Posterior cingulate gyrus (tissue), 11 donors: ENCODE data around the gene PTH1R.

Experiments used
- DNase-seq, 10 donors: peaks; one replicate each; pipeline versions ENCODE4 v3.0.0 to v3.0.0-alpha.2; 2020 to 2021; ENCODE audit warnings: mixed read lengths in 3 of 10
- intact Hi-C: fragments of 100-400 bp; cut with DNase I; formaldehyde crosslinking; loops from one replicate; pipeline ENCODE4 v1.15.1; 2023

The PTH1R gene

DNA sequence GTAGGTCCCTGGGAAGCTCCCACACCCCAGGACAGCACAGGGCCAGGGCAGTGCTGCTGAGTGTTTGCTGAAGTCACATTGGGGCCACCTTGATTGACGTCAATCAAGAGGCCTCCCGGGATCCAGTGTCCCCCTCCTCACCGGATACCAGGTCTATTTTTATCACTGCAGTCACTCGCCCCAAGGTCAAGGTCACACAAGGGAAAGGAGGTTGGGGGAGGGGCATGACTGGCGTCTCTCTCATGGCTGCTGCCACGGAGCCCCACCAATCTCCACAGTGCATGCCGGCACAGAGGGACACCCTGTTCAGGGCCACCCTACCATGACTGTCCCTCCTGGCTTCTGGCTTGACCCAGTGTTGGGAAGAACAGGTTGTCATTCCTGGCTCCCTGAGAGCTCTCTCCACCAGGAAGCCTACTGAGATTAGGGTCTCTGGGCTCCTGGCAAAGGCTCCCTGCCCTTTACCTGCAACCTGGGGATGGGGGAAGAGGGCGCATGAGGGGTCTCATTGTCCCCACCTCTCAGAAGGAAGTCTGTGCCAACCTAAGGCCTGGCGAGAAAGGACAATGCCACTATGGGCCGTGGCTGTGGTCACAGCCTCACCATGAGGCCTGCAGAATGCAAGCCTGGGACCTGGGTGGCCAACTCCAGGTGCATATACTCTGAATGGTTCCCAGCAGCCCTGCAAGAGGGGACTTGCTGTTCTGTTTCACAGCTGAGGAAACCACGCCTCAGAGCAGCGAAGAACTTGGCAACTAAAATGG, 15.7 kb upstream of the PTH1R start:
- intact Hi-C loops: no loop called here
- DNase-seq: peak in 6 of 10 donors; percentile 1 to 60 (median 9)

GRCh38 chr3:46862369-46863025, 15.0 kb upstream of the PTH1R start:
- intact Hi-C loops: no loop called here
- peak in 3 of 10 donors; percentile 26 to 48 (median 47) for DNase-seq

GRCh38 chr3:46863261-46863782, 14.2 kb upstream of the PTH1R start, which contains the start of gene MYL3:
Gene MYL3 (minus strand): TSS chr3:46863444. CDS start chr3:46863390, 54 bp downstream.
- intact Hi-C loops: no loop called here

DNA sequence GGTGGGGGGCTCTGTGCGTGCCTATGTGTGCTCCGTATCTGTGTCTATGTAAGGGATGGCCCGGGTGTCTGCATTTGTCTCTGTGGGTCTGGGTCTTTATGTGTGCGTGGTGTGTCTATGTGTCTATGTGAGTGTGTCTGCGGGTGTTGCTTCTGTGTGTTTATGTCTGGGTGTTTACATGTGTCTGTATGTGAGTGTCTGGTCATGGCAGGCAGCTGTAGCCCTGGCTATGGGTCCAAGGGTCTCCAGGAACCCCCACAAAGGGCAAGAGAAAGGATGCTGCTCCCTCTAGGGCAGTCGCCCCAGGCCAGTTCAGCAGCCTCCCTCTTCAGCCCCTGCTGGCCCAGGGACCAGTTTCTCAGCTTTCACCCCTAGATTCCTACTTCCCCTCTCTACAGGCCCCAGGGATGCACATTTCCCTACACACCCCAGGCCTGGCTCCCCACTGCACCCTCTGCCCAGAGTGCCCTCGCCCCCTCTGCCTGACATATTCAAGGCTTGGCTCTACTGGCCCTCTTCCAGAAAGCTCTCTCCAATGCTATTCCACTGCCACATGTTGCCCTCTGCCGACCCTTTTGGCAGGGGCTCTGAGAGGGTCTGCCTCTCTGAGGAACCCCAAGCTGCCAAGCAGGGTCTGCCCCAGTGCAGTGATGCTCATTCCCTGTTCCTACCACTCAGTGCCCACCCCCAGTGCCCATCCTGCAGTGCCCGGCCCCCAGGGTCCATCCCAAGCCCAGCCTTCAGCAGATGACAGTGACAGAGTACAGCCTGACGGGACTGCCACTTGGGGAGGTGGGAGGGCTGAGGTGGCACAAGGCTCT, 13.2 kb upstream of the PTH1R start:
- peak in 4 of 10 donors; percentile 3 to 75 (median 58) for DNase-seq
- intact Hi-C loops: no loop called here

More at GRCh38 chr3:46863261-46863782, 14.2 kb upstream of the PTH1R start, which contains the start of gene MYL3:
- peak in 3 of 10 donors; percentile 11 to 47 (median 25) for DNase-seq

DNA sequence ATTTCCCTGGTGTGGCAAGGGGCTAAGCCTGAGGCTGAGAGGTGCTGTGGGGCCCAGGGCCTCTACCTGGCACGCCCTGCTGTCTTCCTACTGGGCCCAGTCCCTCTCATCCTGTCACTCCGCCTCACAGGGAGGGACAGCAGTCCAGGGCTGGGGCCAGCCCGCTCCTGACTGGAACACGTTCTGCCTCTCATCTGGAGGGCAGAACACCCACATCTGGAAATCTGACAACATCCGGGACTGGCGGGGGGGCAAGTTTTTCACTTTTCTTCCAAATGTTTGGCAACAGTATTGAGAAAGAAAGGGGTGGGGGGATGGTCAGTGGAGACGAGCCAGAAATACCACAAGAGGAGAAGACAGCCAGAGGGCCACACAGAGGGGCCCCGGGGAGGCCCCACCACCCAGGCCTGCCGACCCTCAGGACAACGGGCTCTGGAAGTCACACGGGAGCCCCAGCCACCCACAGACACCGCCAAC, 12.5 kb upstream of the PTH1R start:
- DNase-seq: peak in 3 of 10 donors; percentile 57 to 74 (median 61)
- intact Hi-C loops: no loop called here

DNA sequence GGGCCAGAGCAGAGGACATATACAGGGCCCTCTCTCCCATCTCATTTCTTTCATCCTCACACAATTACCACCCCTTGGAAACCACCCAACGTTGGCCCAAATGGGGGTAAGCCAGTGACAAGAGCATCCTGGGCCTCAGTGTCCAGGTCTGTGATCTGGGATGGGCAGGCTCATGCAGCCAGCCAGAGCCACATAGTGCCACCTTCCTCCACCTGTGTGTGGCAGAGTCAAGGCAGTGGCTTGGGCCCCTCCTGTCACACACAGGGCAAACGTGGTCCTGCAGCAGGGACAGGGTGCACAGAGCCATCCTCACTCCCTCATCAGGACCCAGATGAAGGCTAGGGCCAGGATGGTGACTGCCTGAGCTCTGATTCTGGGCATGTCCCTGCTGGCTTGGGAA, 12.0 kb upstream of the PTH1R start:
- intact Hi-C loops: no loop called here
- peak in 1 of 10 donors; percentile 76 for DNase-seq

DNA sequence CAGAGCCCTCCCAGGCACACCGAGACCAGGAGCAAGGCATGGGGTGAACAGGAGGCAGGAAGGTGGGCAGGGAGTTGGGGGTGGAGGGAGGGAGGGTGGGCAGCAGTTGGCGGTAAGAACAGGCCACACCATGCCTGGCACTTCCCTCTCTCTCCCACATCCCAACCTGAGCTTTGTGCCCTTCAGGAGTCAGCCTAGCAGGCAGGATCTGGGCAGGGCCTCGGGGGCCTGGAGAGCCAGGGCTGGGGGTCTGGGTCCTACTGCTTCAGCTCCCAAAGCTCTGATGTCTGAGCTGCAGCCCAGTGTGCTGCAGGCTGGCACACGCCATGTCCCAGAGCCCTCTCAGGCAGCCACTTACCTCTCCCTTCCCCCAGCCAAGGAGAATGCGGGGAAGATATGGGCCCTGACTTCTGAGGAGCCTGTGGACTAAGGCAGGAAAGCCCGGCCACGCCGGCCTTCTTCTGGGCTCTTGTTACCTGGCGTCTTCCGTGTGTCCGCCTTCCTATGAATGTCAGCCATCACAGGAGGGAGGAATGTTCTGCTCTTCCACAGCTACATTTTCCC, 11.4 kb upstream of the PTH1R start:
- intact Hi-C loops: loop anchor here (1.0 to 2.0 kb wide), 2 partner anchors 29 to 43 kb away; no protein-coding TSS in a partner anchor
- DNase-seq: peak in 1 of 10 donors; percentile 79

GRCh38 chr3:46866720-46867549, 10.6 kb upstream of the PTH1R start:
- intact Hi-C loops: loop anchor here (1.0 to 2.0 kb wide), 2 partner anchors 28 to 42 kb away; no protein-coding TSS in a partner anchor
- DNase-seq: peak; percentile 47 to 96 (median 86)

GRCh38 chr3:46867550-46867898, 10.0 kb upstream of the PTH1R start:
- peak; percentile 33 to 94 (median 58) for DNase-seq
- intact Hi-C loops: loop anchor here (2.0 kb wide), 1 partner anchor 27 kb away; no protein-coding TSS in a partner anchor

GRCh38 chr3:46868287-46868686, 9.2 kb upstream of the PTH1R start:
- DNase-seq: no peak
- intact Hi-C loops: no loop called here

DNA sequence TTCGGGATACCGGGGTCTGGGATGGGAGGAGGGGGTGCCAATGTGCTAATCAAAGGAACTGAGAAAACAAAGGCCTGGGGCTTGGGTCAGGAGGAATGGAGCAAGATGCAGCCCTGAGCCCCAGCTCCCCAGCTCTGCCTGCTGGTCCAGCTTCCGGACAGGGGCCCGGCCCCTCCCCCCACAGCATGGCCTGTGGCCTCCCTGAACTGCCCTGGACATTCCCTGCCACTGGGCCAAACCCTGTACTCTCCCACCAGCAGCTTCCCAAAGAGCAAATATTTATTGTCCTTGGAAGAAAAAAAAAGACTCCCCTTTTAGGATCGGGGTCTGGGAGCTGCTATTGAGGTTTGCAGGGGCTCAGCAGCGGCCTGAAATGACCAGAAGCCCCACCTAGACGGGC, 8.6 kb upstream of the PTH1R start:
- intact Hi-C loops: no loop called here
- no peak for DNase-seq

- DNase-seq: no peak
- intact Hi-C loops: no loop called here
Measured at GRCh38 chr3:46869440-46869839, 8.1 kb upstream of the PTH1R start.

DNA sequence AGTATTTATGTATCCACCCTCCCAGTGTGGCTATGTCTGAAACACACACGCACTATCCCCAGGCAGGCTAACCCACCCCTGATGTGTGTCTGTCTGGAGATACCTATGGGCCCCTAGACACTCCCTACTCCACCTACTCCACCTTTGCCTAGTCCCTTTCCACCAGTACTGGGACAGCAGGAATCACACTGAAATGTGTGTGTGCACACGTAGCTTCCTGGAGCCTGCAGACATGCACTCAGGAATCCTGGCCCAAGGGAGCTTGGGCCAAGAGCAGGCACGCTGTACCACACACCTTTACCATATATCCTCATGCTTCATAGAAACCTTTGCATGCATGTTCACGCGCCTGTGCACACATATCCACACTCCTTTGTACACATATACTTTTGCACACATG, 6.9 kb upstream of the PTH1R start:
- DNase-seq: no peak
- intact Hi-C loops: no loop called here

GRCh38 chr3:46871222-46871621, 6.3 kb upstream of the PTH1R start:
- intact Hi-C loops: no loop called here
- no peak for DNase-seq

DNA sequence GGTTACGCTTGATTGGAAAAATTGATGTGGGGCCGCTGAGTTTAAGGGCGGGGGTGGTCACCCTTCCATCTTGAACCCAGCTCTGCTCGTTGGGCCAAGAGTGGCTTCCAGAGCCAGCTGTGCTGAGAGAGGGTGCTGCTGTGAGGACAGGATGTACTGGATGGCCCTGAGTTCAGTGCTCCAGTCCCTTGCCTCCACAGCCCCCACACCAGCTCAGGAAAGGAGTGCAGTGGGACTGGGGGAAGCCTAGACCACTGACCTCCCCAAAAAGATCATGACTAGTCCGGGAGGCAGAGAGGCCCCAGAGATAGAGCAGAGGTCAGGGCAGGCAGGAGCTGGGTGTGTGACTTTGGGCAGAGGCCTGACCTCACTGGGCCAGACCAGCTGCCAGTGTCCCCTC, 4.0 kb upstream of the PTH1R start:
- intact Hi-C loops: no loop called here

GRCh38 chr3:46874430-46874829, 3.1 kb upstream of the PTH1R start:
- intact Hi-C loops: no loop called here

More for the DNA sequence above, 4.0 kb upstream of the PTH1R start:
- no peak for DNase-seq

GRCh38 chr3:46875560-46875959, 2.0 kb upstream of the PTH1R start:
- no peak for DNase-seq
- intact Hi-C loops: no loop called here

More at GRCh38 chr3:46874430-46874829, 3.1 kb upstream of the PTH1R start:
- DNase-seq: no peak

GRCh38 chr3:46876313-46877300, 914 bp upstream of the PTH1R start:
- DNase-seq: no peak
- intact Hi-C loops: no loop called here
